HepG2 (cell line): ENCODE results near the gene OR10V1. TPM values are rescaled to one million over a fixed set of nuclear protein-coding genes. Genes with fewer than 3 reads are reported as not detected.

ENCODE experiments used
- CEBPG ChIP-seq: IDR thresholded peaks from 2 replicates; pipeline ENCODE4 v1.6.1; 2016
- HES4 ChIP-seq: sonication (generic); formaldehyde crosslinking; IDR thresholded peaks from 2 replicates; pipeline ENCODE4 v1.9.0; 2021; ENCODE audit warnings: mild to moderate bottlenecking, missing genetic modification reagents, borderline replicate concordance
- ONECUT2 ChIP-seq: sonication (generic); formaldehyde crosslinking; IDR thresholded peaks from 2 replicates; pipeline ENCODE4 v1.4.0; 2020; ENCODE audit warnings: missing genetic modification reagents
- RNF219 ChIP-seq: sonication (generic); formaldehyde crosslinking; IDR thresholded peaks from 2 replicates; pipeline ENCODE4 v1.5.0; 2020; ENCODE audit warnings: mild to moderate bottlenecking, missing genetic modification reagents
- TAF1 ChIP-seq: sonication (generic); formaldehyde crosslinking; IDR thresholded peaks from 2 replicates; pipeline ENCODE4 v1.4.0; 2020; ENCODE audit warnings: missing genetic modification reagents
- XRCC5 ChIP-seq: fragments of 200-400 bp; formaldehyde crosslinking; optimal IDR thresholded peaks from 2 replicates; pipeline ENCODE3; 2017; ENCODE audit warnings: mild to moderate bottlenecking, low read length
- ZFY ChIP-seq: sonication (generic); formaldehyde crosslinking; IDR thresholded peaks from 2 replicates; pipeline ENCODE4 v1.4.0; 2020; ENCODE audit warnings: missing genetic modification reagents
- ZNF605 ChIP-seq: sonication (generic); formaldehyde crosslinking; IDR thresholded peaks from 2 replicates; pipeline ENCODE4 v1.8.0; 2022; ENCODE audit warnings: mild to moderate bottlenecking, missing genetic modification reagents
- ZNF646 ChIP-seq: sonication (generic); formaldehyde crosslinking; IDR thresholded peaks from 2 replicates; pipeline ENCODE4 v1.9.0; 2021; ENCODE audit warnings: mild to moderate bottlenecking, missing genetic modification reagents
- polyA plus RNA-seq, 8 experiments: library from polyadenylated mRNA; depleted of rRNA in 3 of 8; stranded (reverse) in 7 of 8; unstranded in 1 of 8; fragments of >200 nt; fragmentation: Illumina TruSeq in 4 of 8; extraction: Trizol in 4 of 8; gene quantifications; 2 replicates each; pipeline versions ENCODE4 v1.2.1 to v1.2.3, GENCODE V29; 2011 to 2016; ENCODE audit warnings: low read depth in 4 of 8, missing spikeins in 1 of 8, mixed read lengths in 1 of 8; ENCODE audit not compliant: insufficient read depth in 1 of 8
- total RNA-seq, 5 experiments: library from RNA; depleted of rRNA; stranded (reverse); fragments of >200 nt; fragmentation: Illumina TruSeq; extraction: Trizol; gene quantifications; 2 replicates each; pipeline ENCODE4 v1.2.3, GENCODE V29; 2016; ENCODE audit warnings: low read depth in 1 of 5
- TF ChIP-seq, protein P1 (sequence below), 2 experiments: fragments of 450-650 bp in 1 of 2; sonication (generic) in 1 of 2; formaldehyde crosslinking in 1 of 2; IDR thresholded peaks; 2 replicates each; pipeline versions ENCODE4 v1.6.1 to v1.8.0; 2016 to 2022; ENCODE audit warnings: antibody characterized with exemption in 1 of 2, mild to moderate bottlenecking in 1 of 2, missing genetic modification reagents in 1 of 2

Gene OR10V1
- total and polyA plus RNA-seq, 2 of the 13 experiments (the other 11 are each of a cell fraction or from before 2014, with no cell fraction given) = not detected

DNA sequence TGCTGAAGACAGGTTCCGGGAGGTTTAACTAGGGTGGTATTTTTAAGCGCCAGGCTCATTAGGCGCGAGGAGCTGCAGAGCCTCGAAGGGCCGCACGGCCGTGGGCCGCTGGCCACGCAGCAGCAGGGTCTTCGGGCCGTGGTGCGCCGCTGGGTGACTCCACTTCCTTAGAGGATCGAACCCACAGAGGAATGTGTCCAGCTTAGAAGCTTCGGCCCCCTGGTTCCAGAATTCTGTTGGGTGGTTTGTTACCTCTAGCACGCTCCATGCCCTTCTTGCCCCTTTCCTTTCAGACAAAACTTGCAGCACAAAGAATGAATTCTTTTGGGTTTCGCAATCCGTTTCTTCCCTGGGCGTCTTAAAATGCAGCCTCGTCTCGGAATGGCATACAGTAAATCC, 44.0 kb downstream of the OR10V1 start (continued):
- peak; percentile 46; the same call in 1 of the 2 replicates for TF ChIP-seq HES4
- TF ChIP-seq ONECUT2 (CRISPR knock-in tag) = 0 out of 2 replicates have a peak, but pooled peaks have one; percentile 9
- peak; percentile 60 for TF ChIP-seq ZNF605 (CRISPR knock-in tag)
- TF ChIP-seq, protein P1, sequence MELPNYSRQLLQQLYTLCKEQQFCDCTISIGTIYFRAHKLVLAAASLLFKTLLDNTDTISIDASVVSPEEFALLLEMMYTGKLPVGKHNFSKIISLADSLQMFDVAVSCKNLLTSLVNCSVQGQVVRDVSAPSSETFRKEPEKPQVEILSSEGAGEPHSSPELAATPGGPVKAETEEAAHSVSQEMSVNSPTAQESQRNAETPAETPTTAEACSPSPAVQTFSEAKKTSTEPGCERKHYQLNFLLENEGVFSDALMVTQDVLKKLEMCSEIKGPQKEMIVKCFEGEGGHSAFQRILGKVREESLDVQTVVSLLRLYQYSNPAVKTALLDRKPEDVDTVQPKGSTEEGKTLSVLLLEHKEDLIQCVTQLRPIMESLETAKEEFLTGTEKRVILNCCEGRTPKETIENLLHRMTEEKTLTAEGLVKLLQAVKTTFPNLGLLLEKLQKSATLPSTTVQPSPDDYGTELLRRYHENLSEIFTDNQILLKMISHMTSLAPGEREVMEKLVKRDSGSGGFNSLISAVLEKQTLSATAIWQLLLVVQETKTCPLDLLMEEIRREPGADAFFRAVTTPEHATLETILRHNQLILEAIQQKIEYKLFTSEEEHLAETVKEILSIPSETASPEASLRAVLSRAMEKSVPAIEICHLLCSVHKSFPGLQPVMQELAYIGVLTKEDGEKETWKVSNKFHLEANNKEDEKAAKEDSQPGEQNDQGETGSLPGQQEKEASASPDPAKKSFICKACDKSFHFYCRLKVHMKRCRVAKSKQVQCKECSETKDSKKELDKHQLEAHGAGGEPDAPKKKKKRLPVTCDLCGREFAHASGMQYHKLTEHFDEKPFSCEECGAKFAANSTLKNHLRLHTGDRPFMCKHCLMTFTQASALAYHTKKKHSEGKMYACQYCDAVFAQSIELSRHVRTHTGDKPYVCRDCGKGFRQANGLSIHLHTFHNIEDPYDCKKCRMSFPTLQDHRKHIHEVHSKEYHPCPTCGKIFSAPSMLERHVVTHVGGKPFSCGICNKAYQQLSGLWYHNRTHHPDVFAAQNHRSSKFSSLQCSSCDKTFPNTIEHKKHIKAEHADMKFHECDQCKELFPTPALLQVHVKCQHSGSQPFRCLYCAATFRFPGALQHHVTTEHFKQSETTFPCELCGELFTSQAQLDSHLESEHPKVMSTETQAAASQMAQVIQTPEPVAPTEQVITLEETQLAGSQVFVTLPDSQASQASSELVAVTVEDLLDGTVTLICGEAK (IDR thresholded peaks at IDR 0.05) = no peak
- TF ChIP-seq, protein P1 (CRISPR knock-in tag; IDR thresholded peaks at IDR 0.05) = peak; percentile 61; the same call in 1 of the 2 replicates
- TF ChIP-seq ZNF646 (CRISPR knock-in tag) = 0 out of 2 replicates have a peak, but pooled peaks have one; percentile 25
- 0 out of 2 replicates have a peak, but pooled peaks have one; percentile 8 for TF ChIP-seq TAF1 (CRISPR knock-in tag)
- TF ChIP-seq CEBPG = peak; percentile 67
- 0 out of 2 replicates have a peak, but pooled peaks have one; percentile 58 for TF ChIP-seq RNF219 (CRISPR knock-in tag)
- TF ChIP-seq XRCC5 = peak; percentile 1
- peak; percentile 34; the same call in 1 of the 2 replicates for TF ChIP-seq ZFY (CRISPR knock-in tag)
